Measurements from ENCODE around the gene XBP1. TPM values are rescaled to one million over a fixed set of nuclear protein-coding genes. Genes with fewer than 3 reads are reported as not detected.

XBP1 gene
- total RNA-seq, 1 experiment from 2014 or later, result 81.3 TPM

DNA sequence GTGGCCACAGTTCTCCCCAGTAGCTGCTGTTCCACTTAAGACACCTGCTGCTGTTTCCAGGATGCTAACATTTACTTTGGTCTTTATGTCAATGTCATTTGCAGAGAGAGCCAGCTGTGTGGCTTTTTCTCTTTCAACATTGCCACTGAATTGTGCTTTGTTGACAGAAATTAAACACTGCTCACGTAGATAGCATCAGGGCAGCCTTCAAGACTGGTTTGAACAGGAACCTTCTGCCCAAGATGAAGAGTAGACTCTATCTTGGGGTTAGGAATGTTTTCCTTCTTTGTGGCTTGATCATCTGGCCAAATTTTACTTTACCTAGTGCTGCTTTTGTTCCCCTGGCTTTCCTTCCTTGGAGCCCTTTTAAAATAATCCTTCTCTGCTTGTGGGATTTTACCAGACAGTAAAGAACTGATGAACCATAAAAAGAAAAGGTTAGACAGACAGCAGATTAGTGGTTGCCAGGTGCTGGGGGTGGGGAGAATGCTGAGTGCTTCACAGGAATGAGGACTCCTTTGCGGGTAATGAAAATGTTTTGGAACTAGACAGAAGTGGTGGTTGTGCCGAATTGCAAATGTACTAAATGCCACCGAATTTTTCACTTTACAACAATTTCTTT is 22.7 kb upstream of the XBP1 start:
- ChIA-PET CTCF (no interaction called here), RAD21 (ENCODE audit: low non-redundant PET in 1 of 2, low total read pairs in 2 of 2, uncharacterized antibody in 2 of 2, unreplicated experiment in 2 of 2) (no interaction called here), POLR2A (no interaction called here)
- TF ChIP-seq CEBPB (IDR thresholded peaks at IDR 0.05; ENCODE audit: low read depth) (no peak), CBX3 (IDR thresholded peaks at IDR 0.05; ENCODE audit: low read depth) (no peak), SRF (IDR thresholded peaks at IDR 0.05; ENCODE audit: low read depth) (no peak), POLR2A (IDR thresholded peaks at IDR 0.05; ENCODE audit: borderline replicate concordance, extremely low read depth, insufficient read depth, insufficient read length) (no peak), FOSL1 (IDR thresholded peaks at IDR 0.05; ENCODE audit: low read depth) (no peak), JUND (IDR thresholded peaks at IDR 0.05) (no peak), ATF3 (IDR thresholded peaks at IDR 0.05) (no peak), SP1 (IDR thresholded peaks at IDR 0.05; ENCODE audit: low read depth) (no peak)
- TF ChIP-seq, protein P1, sequence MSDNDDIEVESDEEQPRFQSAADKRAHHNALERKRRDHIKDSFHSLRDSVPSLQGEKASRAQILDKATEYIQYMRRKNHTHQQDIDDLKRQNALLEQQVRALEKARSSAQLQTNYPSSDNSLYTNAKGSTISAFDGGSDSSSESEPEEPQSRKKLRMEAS (IDR thresholded peaks at IDR 0.05), result no peak
- Histone ChIP-seq H3K4me1 (ENCODE audit: control insufficient read depth in 1 of 2, insufficient read depth in 2 of 2, low read length in 2 of 2) (peaks cover 3 to 6% of the 10 kb centered on the region in 2 experiments; a peak in 1 of 4 replicates), H3K79me2 (ENCODE audit: insufficient read depth, low read length) (no peaks in the 10 kb centered on the region), H3K9me2 (ENCODE audit: insufficient read depth) (no peaks in the 10 kb centered on the region), H3K27ac (ENCODE audit: low read depth, low read length) (no peak overlapping the region), H3K36me3 (ENCODE audit: control insufficient read depth in 1 of 2, insufficient read depth in 2 of 2, low read length in 2 of 2) (no peaks in the 10 kb centered on the region), H2AFZ (ENCODE audit: low read depth, low read length, poor library complexity, severe bottlenecking) (no peak overlapping the region), H3K9ac (ENCODE audit: low read length) (no peak overlapping the region), H3K4me3 (replicated peaks in 1 of 2; ENCODE audit: low read depth in 1 of 2, low read length in 2 of 2) (no peak overlapping the region), H3K9me3 (ENCODE audit: control insufficient read depth in 1 of 2, insufficient read depth in 1 of 2, low read depth in 1 of 2, low read length in 2 of 2) (no peaks in the 10 kb centered on the region), H3K27me3 (ENCODE audit: insufficient read depth, low read length) (no peaks in the 10 kb centered on the region), H3K4me2 (ENCODE audit: low read length) (no peak overlapping the region), H4K20me1 (ENCODE audit: insufficient read depth) (no peaks in the 10 kb centered on the region)
- ATAC-seq, result no peak
- intact Hi-C loops (cut with micrococcal nuclease), result loop anchor here (10.0 kb wide), 1 partner anchor 768 kb away; no protein-coding TSS in a partner anchor
- no TSS peak for BruUV-seq (replicated peaks)
- DNase-seq (ENCODE audit: low read depth, low spot score), result no peak

GRCh38 chr22:28821452-28821851 is 21.1 kb upstream of the XBP1 start:
- Histone ChIP-seq H2AFZ (ENCODE audit: low read depth, low read length, poor library complexity, severe bottlenecking) (no peak overlapping the region), H3K4me2 (ENCODE audit: low read length) (no peak overlapping the region), H3K4me1 (ENCODE audit: control insufficient read depth in 1 of 2, insufficient read depth in 2 of 2, low read length in 2 of 2) (peaks cover 3 to 9% of the 10 kb centered on the region in 2 experiments; a peak in 1 of 4 replicates), H3K9me2 (ENCODE audit: insufficient read depth) (no peaks in the 10 kb centered on the region), H3K27me3 (ENCODE audit: insufficient read depth, low read length) (no peaks in the 10 kb centered on the region), H3K27ac (ENCODE audit: low read depth, low read length) (no peak overlapping the region), H3K9me3 (ENCODE audit: control insufficient read depth in 1 of 2, insufficient read depth in 1 of 2, low read depth in 1 of 2, low read length in 2 of 2) (no peaks in the 10 kb centered on the region), H4K20me1 (ENCODE audit: insufficient read depth) (no peaks in the 10 kb centered on the region), H3K4me3 (replicated peaks in 1 of 2; ENCODE audit: low read depth in 1 of 2, low read length in 2 of 2) (no peak overlapping the region), H3K9ac (ENCODE audit: low read length) (no peak overlapping the region), H3K36me3 (ENCODE audit: control insufficient read depth in 1 of 2, insufficient read depth in 2 of 2, low read length in 2 of 2) (no peaks in the 10 kb centered on the region), H3K79me2 (ENCODE audit: insufficient read depth, low read length) (no peaks in the 10 kb centered on the region)
- ChIA-PET RAD21 (ENCODE audit: low non-redundant PET in 1 of 2, low total read pairs in 2 of 2, uncharacterized antibody in 2 of 2, unreplicated experiment in 2 of 2) (no interaction called here), POLR2A (no interaction called here), CTCF (no interaction called here)
- DNase-seq (ENCODE audit: low read depth, low spot score) (no peak), ATAC-seq (no peak)
- intact Hi-C loops (cut with micrococcal nuclease), result loop anchor here (10.0 kb wide), 1 partner anchor 767 kb away; no protein-coding TSS in a partner anchor
- no TSS peak for BruUV-seq (replicated peaks)
- TF ChIP-seq TCF7L2 (IDR thresholded peaks at IDR 0.05; ENCODE audit: borderline replicate concordance, extremely low read depth, insufficient read depth, insufficient read length) (no peak), JUND (IDR thresholded peaks at IDR 0.05) (no peak), ZNF274 (IDR thresholded peaks at IDR 0.05; ENCODE audit: low read depth, low read length) (no peak), EZH2 (IDR thresholded peaks at IDR 0.05) (no peak), SRF (IDR thresholded peaks at IDR 0.05; ENCODE audit: low read depth) (no peak), POLR2A (IDR thresholded peaks at IDR 0.05; ENCODE audit: borderline replicate concordance, extremely low read depth, insufficient read depth, insufficient read length) (no peak)
- TF ChIP-seq, protein P2, sequence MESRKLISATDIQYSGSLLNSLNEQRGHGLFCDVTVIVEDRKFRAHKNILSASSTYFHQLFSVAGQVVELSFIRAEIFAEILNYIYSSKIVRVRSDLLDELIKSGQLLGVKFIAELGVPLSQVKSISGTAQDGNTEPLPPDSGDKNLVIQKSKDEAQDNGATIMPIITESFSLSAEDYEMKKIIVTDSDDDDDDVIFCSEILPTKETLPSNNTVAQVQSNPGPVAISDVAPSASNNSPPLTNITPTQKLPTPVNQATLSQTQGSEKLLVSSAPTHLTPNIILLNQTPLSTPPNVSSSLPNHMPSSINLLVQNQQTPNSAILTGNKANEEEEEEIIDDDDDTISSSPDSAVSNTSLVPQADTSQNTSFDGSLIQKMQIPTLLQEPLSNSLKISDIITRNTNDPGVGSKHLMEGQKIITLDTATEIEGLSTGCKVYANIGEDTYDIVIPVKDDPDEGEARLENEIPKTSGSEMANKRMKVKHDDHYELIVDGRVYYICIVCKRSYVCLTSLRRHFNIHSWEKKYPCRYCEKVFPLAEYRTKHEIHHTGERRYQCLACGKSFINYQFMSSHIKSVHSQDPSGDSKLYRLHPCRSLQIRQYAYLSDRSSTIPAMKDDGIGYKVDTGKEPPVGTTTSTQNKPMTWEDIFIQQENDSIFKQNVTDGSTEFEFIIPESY (IDR thresholded peaks at IDR 0.05; ENCODE audit: extremely low read depth, insufficient replicate concordance, low read length), result no peak
- TF ChIP-seq, protein P3, sequence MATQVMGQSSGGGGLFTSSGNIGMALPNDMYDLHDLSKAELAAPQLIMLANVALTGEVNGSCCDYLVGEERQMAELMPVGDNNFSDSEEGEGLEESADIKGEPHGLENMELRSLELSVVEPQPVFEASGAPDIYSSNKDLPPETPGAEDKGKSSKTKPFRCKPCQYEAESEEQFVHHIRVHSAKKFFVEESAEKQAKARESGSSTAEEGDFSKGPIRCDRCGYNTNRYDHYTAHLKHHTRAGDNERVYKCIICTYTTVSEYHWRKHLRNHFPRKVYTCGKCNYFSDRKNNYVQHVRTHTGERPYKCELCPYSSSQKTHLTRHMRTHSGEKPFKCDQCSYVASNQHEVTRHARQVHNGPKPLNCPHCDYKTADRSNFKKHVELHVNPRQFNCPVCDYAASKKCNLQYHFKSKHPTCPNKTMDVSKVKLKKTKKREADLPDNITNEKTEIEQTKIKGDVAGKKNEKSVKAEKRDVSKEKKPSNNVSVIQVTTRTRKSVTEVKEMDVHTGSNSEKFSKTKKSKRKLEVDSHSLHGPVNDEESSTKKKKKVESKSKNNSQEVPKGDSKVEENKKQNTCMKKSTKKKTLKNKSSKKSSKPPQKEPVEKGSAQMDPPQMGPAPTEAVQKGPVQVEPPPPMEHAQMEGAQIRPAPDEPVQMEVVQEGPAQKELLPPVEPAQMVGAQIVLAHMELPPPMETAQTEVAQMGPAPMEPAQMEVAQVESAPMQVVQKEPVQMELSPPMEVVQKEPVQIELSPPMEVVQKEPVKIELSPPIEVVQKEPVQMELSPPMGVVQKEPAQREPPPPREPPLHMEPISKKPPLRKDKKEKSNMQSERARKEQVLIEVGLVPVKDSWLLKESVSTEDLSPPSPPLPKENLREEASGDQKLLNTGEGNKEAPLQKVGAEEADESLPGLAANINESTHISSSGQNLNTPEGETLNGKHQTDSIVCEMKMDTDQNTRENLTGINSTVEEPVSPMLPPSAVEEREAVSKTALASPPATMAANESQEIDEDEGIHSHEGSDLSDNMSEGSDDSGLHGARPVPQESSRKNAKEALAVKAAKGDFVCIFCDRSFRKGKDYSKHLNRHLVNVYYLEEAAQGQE (IDR thresholded peaks at IDR 0.05; ENCODE audit: low read depth), result no peak
- TF ChIP-seq, protein P1 (IDR thresholded peaks at IDR 0.05), result no peak
